Smooth muscle cell of the brain vasculature (primary cell): ENCODE measurements around the gene TESK2.

Experiments used
- DNase-seq: peaks from one replicate; pipeline ENCODE4 v3.0.0-alpha.2; 2012; ENCODE audit warnings: low read depth, low spot score

The TESK2 gene

DNA sequence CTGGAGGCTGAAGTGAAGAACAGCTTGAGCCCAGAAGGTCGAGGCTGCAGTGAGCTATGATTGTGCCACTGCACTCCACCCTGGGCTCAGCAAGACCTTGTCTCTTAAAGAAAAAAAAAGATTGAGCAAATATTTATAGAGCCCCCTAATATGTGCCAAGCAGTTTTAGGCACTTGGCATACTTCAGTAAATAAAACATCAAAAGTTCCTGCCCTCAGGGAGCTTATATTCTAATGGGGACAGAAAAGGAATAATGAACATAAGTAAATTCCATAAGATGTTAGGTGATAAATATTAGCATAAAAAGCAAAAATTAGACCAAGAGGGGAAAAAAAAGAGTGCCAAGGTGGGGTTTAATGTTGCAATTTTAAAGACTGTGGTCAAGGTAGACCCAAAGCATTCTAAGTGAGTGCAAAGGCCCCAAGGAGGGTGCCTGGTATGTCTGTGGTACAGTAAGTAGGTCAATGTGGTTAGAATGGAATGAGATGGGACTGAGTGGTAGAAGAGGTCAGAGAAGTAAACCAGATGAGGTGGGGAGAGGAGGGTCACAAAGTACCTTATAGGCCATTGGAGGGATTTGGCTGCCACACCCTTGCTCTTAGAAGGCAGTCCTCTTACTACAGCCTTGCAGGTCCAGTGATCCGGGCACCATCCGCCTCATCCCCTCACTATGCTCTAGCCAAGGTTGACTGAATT is 153.2 kb downstream of the TESK2 start:
- DNase-seq = no peak

DNA sequence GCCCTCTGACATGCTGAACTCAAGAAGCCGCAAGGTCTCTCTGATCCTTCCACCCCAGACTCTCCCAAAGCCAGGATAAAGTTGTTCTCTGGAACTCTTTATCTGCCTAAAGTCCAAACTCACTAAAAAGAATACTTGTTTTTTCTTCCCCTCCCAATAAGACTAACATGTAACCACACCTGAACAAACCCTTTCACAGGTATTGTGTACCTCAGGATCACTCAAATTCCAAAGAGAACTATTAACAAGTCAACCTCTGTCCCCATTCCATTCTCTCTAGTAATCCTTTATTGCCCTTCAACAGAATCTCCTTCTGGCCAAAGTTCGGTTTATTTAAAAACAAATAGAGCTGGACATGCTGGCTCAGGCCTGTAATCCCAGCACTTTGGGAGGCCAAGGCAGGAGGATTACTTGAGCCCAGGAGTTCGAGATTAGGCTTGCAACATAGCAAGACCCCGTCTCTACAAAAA is 155.1 kb downstream of the TESK2 start:
- DNase-seq = no peak

DNA sequence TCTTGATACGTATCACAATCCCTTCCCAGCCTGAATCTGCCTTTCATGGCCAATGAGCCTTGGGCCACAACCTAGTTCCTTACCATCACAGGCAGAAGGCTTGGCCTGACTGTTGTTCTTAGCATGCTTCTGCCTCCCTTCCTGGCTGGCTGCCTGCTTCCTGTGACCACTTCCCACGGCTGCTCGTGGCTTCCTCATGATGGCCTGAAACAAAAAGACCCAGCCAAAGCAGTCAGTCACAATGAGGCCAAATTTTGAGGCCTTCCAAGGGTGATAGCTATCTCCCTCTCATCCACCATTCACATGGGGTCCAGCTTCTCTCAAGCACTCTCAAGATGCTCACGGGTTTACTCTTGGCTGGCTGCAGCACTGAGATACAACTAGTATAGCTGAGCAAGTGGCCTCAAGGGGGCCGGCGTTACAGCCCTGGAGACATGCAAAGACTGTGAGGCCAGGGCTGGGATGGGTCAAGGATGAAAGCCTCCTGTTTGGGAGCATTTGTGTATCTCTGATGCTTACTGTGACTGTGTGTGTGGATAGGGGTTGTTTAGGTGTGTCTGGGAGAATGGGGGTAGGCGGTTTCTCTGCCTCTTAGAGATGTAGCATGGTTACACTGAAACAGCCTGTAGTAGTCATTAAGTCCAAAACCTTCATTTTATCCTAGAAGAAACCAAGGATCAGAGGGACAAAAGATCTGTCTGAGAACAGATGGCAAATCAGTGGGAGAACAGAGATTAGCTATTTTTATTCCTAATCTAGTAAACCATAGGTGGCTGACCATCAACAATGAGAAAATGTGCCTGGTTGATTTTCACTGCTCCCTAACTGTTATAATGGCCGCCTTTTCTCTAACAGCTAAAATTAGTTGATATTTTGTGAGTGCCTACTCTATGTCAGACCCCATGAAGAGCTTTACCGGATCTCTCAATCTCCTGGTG is 156.4 kb downstream of the TESK2 start:
- DNase-seq = no peak

DNA sequence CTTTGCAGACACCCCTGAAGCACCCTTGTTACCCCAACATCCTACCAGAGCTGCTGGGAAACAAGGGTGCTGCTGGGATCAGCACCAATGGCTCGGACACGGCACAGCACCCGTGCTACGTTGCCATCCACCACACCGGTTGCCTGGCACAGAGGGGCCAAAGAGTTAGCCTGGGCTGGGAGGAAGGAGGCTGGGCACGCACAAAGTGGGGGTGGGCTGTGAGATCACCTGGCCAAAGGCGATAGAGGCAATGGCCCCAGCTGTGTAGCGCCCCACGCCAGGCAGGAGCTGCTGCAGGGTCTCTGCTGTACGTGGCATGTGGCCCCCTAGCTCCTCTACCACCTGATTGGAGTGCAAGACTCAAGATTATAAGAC is 158.6 kb downstream of the TESK2 start:
- DNase-seq = no peak

DNA sequence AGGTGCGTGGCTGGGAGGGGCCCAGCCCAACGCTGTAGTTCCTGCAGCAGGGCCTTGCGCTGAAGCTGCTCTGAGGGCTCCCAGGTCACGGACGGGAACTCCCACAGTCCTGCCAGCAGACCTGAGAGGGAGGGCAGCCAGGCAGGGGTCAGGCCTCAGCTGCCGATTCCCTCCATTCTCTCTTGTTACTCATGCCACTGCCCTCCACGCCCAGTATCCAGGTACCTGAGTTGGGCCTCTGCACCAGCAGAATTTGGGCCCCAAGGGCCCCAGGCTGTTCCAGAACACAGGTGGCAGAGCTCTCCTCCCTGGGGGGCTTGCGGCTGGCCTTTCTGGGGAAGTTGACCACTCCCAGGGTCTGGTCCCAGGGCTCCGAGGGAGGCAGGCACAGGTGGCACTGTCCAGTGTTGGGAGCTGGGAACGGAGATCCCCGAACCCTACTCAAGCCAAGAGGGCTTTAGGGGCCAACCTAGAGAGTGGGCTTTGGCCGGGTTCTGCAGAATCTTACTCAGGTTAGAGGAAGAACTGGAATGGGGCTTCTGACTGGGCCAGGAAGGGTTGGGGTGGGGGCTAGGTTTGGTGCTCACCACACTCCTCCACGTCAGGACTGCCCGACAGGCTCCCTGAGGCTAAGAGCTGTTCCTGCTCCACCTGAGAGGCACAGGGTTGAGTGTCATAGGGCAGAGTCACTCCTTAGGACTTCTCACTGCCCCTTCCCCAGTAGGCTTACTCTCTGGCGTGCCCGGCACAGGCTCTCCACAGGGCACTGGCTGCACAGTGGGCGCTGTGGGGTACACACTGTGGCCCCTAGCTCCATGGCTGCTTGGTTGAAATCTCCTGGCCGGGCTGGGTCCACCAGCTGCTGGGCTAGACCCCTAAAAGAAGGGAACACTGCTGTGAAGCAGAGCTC is 159.3 kb downstream of the TESK2 start:
- DNase-seq = no peak

DNA sequence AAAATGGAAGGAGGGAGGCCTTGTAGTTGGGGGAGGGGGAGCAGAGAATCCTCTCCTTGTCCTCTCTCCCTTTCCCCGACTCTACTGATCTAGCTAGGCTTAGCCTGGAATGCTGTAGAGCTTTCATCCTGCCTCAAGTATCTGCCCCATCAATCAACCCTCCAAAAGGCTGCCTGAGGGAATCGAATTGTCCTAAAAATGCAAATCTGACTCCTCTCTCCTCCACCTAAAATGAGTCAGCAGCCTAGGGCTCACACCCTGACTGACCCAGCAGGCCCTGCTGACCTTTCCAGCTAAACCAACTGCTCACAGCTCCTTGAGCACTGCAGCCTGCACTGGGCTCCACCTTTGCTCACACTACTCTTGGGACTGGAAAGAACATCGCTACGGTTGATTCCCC is 161.5 kb downstream of the TESK2 start:
- DNase-seq = no peak

DNA sequence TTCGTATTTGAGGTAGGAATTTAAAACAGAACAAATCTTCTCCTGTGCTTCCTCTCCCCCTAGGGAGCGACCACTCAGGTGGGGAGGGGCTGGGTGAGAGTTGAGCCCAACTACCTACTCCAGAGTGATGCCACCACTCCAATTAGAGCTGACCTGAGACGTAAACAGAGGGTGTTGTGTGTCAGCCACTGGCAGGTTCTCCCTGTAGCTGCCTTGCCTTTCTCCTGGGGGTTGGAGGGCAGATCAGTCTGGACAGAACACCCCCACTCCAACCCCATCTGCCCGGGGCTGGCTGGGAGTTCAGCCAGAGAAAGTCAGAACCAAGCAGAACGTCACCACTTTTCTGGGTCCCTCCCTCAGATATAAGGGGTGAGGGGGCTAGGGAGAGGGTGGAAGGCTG is 162.3 kb downstream of the TESK2 start:
- no peak for DNase-seq

DNA sequence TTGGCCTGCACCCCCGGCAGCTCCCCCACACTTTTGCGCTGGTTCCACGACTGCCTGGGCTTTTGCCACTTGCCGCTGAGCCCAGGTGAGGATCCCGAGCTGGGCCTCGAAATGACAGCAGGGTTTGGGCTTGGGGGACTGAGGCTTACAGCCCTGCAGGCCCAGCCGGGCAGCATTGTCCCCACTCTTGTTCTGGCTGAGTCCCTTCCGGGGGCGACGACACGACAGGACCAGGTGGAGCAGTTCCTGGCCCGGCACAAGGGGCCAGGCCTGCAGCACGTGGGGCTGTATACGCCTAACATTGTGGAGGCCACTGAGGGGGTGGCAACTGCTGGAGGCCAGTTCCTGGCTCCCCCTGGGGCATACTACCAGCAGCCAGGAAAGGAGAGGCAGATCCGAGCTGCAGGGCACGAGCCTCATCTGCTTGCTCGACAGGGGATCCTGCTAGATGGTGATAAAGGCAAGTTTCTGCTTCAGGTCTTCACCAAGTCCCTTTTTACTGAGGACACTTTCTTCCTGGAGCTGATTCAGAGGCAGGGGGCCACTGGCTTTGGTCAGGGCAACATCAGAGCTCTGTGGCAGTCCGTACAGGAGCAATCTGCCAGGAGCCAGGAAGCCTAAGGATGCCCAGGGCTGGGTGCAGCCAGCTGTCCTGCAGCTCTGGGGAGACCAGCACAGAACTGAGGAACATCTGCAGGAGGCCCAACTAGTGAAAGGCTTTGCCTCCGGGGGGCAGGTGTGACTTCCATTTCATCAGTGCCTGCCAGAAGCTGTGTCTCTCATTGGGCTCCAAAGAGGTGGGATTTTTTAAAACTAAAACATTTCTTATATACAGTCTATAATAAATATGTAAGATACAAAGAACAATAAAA is 163.1 kb downstream of the TESK2 start:
- DNase-seq = no peak

DNA sequence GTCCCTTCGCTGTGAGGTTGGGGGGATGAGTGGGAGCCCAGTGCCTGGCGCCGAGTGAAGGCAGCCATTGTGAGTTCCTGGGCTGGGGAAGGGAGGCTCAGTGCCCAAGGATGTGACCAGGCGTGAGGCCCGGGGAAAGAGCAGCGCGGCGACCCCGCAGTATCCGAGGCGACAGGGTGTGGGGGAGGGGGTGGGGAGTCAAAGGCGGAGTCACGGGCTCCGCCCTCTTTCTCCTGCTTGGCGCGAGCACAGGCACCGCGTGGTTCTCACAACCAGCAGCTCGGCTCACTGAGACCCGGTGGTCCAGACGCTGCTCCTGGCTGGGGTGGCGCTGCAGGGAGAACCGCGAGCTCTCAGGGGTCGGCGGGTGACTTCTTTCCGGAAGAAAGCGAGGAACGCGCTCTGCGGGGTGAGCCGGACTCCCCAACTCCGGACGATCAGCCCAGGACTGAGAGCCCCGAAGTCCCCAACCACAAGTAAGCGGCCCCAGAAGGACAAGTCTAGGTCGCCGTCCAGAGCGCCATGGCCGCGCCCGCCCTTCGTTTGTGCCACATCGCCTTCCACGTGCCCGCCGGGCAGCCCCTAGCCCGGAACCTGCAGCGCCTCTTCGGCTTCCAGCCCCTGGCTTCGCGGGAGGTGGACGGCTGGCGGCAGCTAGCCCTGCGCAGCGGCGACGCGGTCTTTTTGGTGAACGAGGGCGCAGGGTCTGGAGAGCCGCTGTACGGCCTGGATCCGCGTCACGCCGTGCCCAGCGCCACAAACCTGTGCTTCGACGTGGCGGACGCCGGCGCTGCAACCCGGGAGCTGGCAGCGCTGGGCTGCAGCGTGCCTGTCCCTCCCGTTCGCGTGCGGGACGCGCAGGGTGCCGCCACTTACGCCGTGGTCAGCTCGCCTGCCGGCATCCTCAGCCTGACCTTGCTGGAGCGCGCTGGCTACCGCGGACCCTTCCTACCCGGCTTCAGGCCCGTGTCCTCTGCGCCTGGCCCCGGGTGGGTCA is 164.0 kb downstream of the TESK2 start, which contains the start of gene HPDL:
TSS of gene HPDL (plus strand) at position 269 of the 997 bp plus-strand sequence. CDS start at position 523, 254 bp downstream.
- no peak for DNase-seq

DNA sequence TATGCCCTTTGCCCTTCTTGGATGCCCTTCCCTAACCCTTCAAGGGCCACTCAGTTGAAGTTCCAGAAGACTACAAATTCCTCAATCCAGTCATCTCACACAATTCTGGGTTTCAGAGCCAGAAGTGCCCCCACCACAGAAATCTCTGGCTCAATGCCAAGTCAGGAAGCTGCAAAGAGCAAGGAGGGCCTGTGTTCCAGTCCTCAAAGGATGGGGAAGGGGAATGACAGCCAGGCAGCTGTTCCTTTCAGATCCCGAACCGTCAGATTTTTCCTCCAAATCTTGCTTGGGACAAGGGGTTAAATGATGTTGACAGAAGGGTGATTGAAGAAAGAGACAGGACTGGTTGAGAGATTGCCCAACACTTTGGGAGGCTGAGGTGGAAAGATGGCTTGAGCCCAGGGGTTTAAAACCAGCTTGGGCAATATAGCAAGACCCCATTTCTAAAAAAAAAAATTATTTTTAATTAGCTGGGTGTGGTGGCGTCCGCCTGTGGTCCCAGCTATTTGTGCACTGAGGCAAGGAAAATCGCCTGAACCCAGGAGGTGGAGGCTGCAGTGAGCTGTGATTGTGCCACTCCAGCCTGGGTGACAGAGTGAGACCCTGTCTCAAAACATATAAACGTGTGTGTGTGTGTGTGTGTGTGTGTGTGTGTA is 165.0 kb downstream of the TESK2 start:
- no peak for DNase-seq

DNA sequence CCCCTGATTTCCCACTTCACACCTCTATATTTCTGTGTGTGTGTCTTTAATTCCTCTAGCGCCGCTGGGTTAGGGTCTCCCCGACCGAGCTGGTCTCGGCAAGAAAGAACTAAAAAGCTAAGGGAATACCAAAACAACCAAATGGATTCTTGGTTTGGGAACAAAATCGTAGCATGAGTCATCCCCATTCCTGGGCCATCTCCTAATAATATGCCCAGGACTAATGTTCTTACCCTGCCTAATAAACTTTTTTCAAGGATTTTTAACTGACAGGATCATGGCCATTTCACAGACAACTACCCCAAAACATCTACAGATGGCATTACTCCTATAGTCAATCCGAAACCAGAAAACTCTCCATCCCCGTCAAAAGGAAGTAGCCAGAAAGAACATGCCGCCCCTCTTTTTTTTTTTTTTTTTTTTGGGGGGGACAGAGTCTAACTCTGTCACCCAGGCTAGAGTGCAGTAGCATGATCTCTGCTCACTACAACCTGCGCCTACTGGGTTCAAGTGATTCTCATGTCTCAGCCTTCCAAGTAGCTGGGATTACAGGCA is 168.4 kb downstream of the TESK2 start:
- DNase-seq = no peak

DNA sequence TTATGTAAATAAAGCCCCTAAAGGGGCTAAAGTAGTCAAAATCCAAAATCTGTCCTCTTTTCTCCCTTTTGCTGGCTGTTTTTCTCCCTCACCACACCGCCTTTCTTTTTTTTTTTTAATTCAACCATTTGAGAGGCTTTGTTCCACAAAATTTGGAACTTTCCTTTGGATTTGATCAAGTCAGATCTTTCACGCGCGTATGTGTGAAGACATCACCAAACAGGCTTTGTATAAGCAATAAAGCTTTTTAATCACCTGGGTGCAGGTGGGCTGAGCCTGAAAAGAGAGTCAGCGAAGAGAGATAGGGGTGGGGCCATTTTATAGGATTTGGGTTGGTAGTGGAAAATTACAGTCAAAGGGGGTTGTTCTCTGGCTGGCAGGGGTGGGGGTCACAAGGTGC is 169.5 kb downstream of the TESK2 start:
- no peak for DNase-seq

DNA sequence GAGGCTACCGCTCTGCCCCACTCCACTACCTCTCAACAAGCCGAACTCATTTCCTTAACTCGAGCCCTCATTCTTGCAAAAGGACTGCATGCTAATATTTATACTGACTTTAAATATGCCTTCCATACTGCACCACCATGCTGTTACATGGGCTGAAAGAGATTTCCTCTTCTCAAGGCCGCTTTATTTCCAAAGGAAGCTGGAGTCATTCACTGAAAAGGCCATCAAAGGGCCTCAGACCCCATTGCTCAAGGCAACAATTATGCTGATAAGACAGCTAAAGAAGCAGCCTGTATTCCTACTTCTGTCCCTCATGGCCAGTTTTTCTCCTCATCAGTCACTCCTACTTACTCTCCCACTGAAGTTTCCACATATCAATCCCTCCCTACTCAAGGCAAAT is 171.2 kb downstream of the TESK2 start:
- DNase-seq = no peak

DNA sequence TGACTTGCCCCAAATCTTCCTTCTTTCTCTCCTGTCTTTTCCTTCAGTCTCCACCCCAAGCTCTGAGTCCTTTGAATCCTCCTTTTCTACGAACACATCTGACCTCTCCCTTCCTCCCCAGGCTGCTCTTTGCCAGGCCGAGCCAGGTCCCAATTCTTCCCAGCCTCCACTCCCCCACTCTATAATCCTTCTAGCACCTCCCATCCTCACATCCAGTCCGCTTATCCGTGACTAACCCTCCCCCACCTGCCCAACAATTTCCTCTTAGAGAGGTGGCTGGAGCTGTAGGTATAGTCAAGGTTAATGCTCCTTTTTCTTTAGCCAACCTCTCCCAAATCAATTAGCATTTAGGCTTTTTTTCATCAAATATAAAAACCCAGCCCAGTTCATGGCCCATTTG is 173.8 kb downstream of the TESK2 start:
- no peak for DNase-seq

DNA sequence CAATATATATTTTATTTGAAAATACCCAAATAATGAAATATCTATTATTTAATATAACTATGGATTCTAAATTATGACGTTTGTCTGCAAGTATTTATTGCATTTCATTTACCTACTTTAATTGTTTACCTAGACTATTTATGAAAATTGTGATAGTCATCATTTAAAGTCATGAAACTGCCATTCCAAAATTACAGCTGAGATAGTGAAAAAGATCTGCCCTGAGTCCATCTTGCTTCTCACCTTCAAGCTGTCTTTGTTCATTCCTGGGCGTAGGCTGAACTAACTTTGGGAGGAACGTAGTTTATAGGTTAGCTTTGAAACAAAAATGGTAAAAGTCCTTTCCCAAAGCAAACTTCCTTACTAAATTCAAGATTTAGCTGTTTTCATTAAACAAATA is 176.7 kb downstream of the TESK2 start:
- DNase-seq = no peak

DNA sequence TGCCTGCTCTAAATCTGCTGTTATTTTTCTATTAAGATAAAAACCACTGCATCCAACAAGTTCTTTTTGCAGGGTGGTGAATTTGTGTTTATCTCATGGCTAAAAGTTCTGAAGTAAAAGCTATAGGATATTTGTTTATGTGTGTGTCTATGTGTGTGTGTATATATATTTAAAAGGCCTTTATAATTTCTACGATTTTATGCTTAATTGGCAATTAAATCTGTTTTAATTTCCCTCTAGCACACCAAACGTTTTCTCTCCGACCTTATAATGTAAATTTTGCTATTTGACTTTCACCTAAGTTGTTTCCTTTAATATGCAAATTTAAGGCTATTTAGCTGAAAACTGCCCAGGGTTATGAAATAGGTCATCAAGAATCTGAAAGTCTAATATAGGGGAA is 184.1 kb downstream of the TESK2 start:
- DNase-seq = no peak

DNA sequence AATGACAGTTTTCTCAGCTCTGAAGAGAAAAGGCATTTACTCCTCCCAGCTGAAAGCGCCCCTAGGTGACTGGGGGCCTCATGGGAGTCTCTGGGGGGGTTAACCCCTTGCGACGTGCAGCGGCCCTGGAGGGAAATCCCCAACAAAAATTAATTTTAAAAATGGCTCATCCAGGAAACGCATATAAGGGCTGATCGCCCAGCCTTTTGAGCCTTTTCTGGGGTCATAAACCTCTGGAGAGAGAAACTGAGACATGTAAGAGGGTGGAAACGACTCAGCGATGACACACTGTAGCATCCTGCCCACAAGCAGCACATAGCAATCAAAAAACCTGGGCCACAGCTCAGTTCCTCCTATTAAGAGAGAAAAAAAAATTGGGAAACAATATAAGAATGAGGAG is 184.6 kb downstream of the TESK2 start:
- no peak for DNase-seq

DNA sequence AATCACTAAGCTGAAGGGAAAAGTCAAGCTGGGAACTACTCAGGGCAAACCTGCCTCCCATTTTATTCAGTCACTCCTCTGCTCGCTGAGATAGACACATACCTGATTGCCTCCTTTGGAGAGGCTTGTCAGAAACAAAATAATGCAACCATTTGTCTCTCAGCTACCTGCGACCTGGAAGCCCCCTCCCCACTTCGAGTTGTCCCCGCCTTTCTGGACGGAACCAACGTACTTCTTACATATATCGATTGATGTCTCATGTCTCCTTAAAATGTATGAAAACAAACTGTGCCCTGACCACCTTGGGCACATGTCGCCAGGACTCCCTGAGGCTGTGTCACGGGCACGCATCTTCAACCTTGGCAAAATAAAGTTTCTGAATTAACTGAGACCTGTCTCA is 185.7 kb downstream of the TESK2 start:
- DNase-seq = no peak
